Measurements from ENCODE around the gene CGB2. TPM values are rescaled to one million over a fixed set of nuclear protein-coding genes. Genes with fewer than 3 reads are reported as not detected.

CGB2 gene
- total and polyA plus RNA-seq, 2 of the 13 experiments (the other 11 are each of a cell fraction or from before 2014, with no cell fraction given), result not detected

GRCh38 chr19:48993175-48994034 is 38.3 kb upstream of the CGB2 start, which contains the start of the genes GYS1 and RUVBL2 (continued):
- no peak for TF ChIP-seq NONO (IDR thresholded peaks at IDR 0.05)
- TF ChIP-seq NONO (CRISPR knock-in tag; conservative IDR thresholded peaks at IDR 0.05), result peak; percentile 53
- TF ChIP-seq ZNF713 (CRISPR knock-in tag; IDR thresholded peaks at IDR 0.05), result no peak; the same call in 1 of the 2 replicates
- peak; percentile 41; the same call in 1 of the 2 replicates for TF ChIP-seq ZNF563 (CRISPR knock-in tag; IDR thresholded peaks at IDR 0.05)
- TF ChIP-seq BRD4 (CRISPR knock-in tag; IDR thresholded peaks at IDR 0.05), result no peak
- TF ChIP-seq, protein P1, sequence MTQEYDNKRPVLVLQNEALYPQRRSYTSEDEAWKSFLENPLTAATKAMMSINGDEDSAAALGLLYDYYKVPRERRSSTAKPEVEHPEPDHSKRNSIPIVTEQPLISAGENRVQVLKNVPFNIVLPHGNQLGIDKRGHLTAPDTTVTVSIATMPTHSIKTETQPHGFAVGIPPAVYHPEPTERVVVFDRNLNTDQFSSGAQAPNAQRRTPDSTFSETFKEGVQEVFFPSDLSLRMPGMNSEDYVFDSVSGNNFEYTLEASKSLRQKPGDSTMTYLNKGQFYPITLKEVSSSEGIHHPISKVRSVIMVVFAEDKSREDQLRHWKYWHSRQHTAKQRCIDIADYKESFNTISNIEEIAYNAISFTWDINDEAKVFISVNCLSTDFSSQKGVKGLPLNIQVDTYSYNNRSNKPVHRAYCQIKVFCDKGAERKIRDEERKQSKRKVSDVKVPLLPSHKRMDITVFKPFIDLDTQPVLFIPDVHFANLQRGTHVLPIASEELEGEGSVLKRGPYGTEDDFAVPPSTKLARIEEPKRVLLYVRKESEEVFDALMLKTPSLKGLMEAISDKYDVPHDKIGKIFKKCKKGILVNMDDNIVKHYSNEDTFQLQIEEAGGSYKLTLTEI (CRISPR knock-in tag; conservative IDR thresholded peaks at IDR 0.05), result no peak
- TF ChIP-seq NR3C1 (CRISPR knock-in tag; IDR thresholded peaks at IDR 0.05), result no peak
- no peak for TF ChIP-seq ZNF776 (CRISPR knock-in tag; IDR thresholded peaks at IDR 0.05)
- no peak for TF ChIP-seq SRY (CRISPR knock-in tag; IDR thresholded peaks at IDR 0.05)
- TF ChIP-seq IRX3 (CRISPR knock-in tag; IDR thresholded peaks at IDR 0.05; ENCODE audit: borderline replicate concordance, low read depth), result no peak
- TF ChIP-seq ZFX (CRISPR knock-in tag; IDR thresholded peaks at IDR 0.05; ENCODE audit: low read depth), result peak; percentile 73
- no peak for TF ChIP-seq MED8 (CRISPR knock-in tag; IDR thresholded peaks at IDR 0.05; ENCODE audit: insufficient replicate concordance)
- TF ChIP-seq ZNF512B (CRISPR knock-in tag; IDR thresholded peaks at IDR 0.05; ENCODE audit: borderline replicate concordance), result no peak
- TF ChIP-seq, protein P2, sequence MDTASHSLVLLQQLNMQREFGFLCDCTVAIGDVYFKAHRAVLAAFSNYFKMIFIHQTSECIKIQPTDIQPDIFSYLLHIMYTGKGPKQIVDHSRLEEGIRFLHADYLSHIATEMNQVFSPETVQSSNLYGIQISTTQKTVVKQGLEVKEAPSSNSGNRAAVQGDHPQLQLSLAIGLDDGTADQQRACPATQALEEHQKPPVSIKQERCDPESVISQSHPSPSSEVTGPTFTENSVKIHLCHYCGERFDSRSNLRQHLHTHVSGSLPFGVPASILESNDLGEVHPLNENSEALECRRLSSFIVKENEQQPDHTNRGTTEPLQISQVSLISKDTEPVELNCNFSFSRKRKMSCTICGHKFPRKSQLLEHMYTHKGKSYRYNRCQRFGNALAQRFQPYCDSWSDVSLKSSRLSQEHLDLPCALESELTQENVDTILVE (CRISPR knock-in tag; IDR thresholded peaks at IDR 0.05), result peak; percentile 43; the same call in 1 of the 2 replicates
- no peak; the same call in 1 of the 2 replicates for TF ChIP-seq ZNF143 (CRISPR knock-in tag; IDR thresholded peaks at IDR 0.05)
- TF ChIP-seq ZNF331 (CRISPR knock-in tag; IDR thresholded peaks at IDR 0.05), result peak; percentile 19; the same call in 1 of the 2 replicates
- TF ChIP-seq ZNF670 (CRISPR knock-in tag; IDR thresholded peaks at IDR 0.05; ENCODE audit: borderline replicate concordance), result peak; percentile 92
- TF ChIP-seq, protein P3, sequence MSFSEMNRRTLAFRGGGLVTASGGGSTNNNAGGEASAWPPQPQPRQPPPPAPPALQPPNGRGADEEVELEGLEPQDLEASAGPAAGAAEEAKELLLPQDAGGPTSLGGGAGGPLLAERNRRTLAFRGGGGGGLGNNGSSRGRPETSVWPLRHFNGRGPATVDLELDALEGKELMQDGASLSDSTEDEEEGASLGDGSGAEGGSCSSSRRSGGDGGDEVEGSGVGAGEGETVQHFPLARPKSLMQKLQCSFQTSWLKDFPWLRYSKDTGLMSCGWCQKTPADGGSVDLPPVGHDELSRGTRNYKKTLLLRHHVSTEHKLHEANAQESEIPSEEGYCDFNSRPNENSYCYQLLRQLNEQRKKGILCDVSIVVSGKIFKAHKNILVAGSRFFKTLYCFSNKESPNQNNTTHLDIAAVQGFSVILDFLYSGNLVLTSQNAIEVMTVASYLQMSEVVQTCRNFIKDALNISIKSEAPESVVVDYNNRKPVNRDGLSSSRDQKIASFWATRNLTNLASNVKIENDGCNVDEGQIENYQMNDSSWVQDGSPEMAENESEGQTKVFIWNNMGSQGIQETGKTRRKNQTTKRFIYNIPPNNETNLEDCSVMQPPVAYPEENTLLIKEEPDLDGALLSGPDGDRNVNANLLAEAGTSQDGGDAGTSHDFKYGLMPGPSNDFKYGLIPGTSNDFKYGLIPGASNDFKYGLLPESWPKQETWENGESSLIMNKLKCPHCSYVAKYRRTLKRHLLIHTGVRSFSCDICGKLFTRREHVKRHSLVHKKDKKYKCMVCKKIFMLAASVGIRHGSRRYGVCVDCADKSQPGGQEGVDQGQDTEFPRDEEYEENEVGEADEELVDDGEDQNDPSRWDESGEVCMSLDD (CRISPR knock-in tag; IDR thresholded peaks at IDR 0.05; ENCODE audit: borderline replicate concordance), result no peak
